Right ventricle myocardium superior (tissue), 1 donor: ENCODE data around the gene TULP4. TPM values are rescaled to one million over a fixed set of nuclear protein-coding genes. Genes with fewer than 3 reads are reported as not detected.
"Not testable (repeated sequence)": the region's sequence is repeated elsewhere in the genome, so short reads cannot be mapped to it uniquely, and the experiment has no call there.

Experiments used
- ATAC-seq: fragments of 200-7000 bp; cut with Tn5 transposase; one replicate; pipeline ENCODE4 v1.9.1; 2020; ENCODE audit warnings: mild to moderate bottlenecking; ENCODE audit not compliant: poor library complexity
- DNase-seq: peaks from one replicate; pipeline ENCODE4 v3.0.0-alpha.2; 2020
- intact Hi-C: fragments of 100-400 bp; cut with DNase I; formaldehyde crosslinking; loops from one replicate; pipeline ENCODE4 v1.11.2; 2022
- total RNA-seq: library from RNA; stranded (reverse); fragmentation: NEBNext Ultra II Directional; extraction: Animal tissue kit (Norgen Biotek cat#: 25700); gene quantifications from one replicate; pipeline ENCODE4 v1.2.1, GENCODE V29; 2021
- donor health status: DM: no; HTN: yes; CAD: no; lungs with severe emphysema.

Gene TULP4
- total RNA-seq, 1 donor from 2014 or later = 98.2 TPM

GRCh38 chr6:158471339-158471738, 159.1 kb downstream of the TULP4 start:
- DNase-seq = no peak
- no peak for ATAC-seq
- intact Hi-C loops = no loop called here

- no peak for ATAC-seq
- intact Hi-C loops = no loop called here
- DNase-seq = no peak
These were observed 160.2 kb downstream of the TULP4 start for GRCh38 chr6:158472447-158472846.

- ATAC-seq (no peak), DNase-seq (no peak)
- intact Hi-C loops = no loop called here
These were observed 162.7 kb downstream of the TULP4 start for GRCh38 chr6:158474961-158475343.

- no peak for ATAC-seq
- no peak for DNase-seq
- intact Hi-C loops = no loop called here
These were observed 163.4 kb downstream of the TULP4 start for GRCh38 chr6:158475344-158476302.

GRCh38 chr6:158476389-158476788, 164.1 kb downstream of the TULP4 start:
- DNase-seq = no peak
- no peak for ATAC-seq
- intact Hi-C loops = no loop called here

- ATAC-seq, intact Hi-C loops, DNase-seq: not testable (repeated sequence)
These were observed 165.5 kb downstream of the TULP4 start for GRCh38 chr6:158477722-158478121.

- intact Hi-C loops = no loop called here
- DNase-seq = no peak
- ATAC-seq = no peak
These were observed 168.7 kb downstream of the TULP4 start for GRCh38 chr6:158480989-158481388.

GRCh38 chr6:158481690-158482473, 169.6 kb downstream of the TULP4 start:
- intact Hi-C loops = no loop called here
- no peak for ATAC-seq
- no peak for DNase-seq

- intact Hi-C loops = no loop called here
- ATAC-seq (no peak), DNase-seq (no peak)
These were observed 173.2 kb downstream of the TULP4 start for GRCh38 chr6:158485431-158485830.

GRCh38 chr6:158487495-158487894, 175.2 kb downstream of the TULP4 start:
- intact Hi-C loops = no loop called here
- DNase-seq (no peak), ATAC-seq (no peak)

- ATAC-seq = no peak
- intact Hi-C loops = no loop called here
- no peak for DNase-seq
These were observed 175.8 kb downstream of the TULP4 start for GRCh38 chr6:158488065-158488464.

GRCh38 chr6:158489441-158489840, 177.2 kb downstream of the TULP4 start:
- no peak for ATAC-seq
- no peak for DNase-seq
- intact Hi-C loops = no loop called here

GRCh38 chr6:158492881-158493280, 180.6 kb downstream of the TULP4 start:
- no peak for ATAC-seq
- DNase-seq = no peak

GRCh38 chr6:158496700-158497099, 184.4 kb downstream of the TULP4 start:
- DNase-seq (no peak), ATAC-seq (no peak)
- intact Hi-C loops = no loop called here

More at GRCh38 chr6:158492881-158493280, 180.6 kb downstream of the TULP4 start:
- intact Hi-C loops = no loop called here

GRCh38 chr6:158497620-158498019, 185.4 kb downstream of the TULP4 start:
- intact Hi-C loops = no loop called here
- DNase-seq = no peak
- ATAC-seq = no peak

GRCh38 chr6:158498362-158498761, 186.1 kb downstream of the TULP4 start:
- ATAC-seq = no peak
- no peak for DNase-seq
- intact Hi-C loops = no loop called here

- intact Hi-C loops = no loop called here
- no peak for ATAC-seq
- no peak for DNase-seq
These were observed 187.3 kb downstream of the TULP4 start for GRCh38 chr6:158499601-158500000.

GRCh38 chr6:158500016-158500735, 187.9 kb downstream of the TULP4 start:
- DNase-seq (no peak), ATAC-seq (no peak)
- intact Hi-C loops = no loop called here
